HepG2 (cell line): ENCODE data around the gene CNTROB. TPM values are rescaled to one million over a fixed set of nuclear protein-coding genes. Genes with fewer than 3 reads are reported as not detected.

Source experiments
- ATAC-seq: fragments of 200-7000 bp; cut with Tn5 transposase; 3 replicates; pipeline ENCODE4 v1.9.1; 2020; ENCODE audit warnings: mild to moderate bottlenecking, moderate library complexity
- BruUV-seq: library from RNA; stranded (reverse); fragments of 400-500 nt; replicated peaks from 2 replicates; lab custom pipeline; 2021; lab: Mats Ljungman, UMichigan
- CTCF ChIA-PET: fragments of 300-600 bp; formaldehyde crosslinking; extraction: SDS; loops from one replicate; lab custom pipeline; 2021; ENCODE audit warnings: low total read pairs, inconsistent platforms, low intra/inter-chr PET ratio; lab: Yijun Ruan, JAX
- POLR2A ChIA-PET: fragments of 350-600 bp; sonication (Branson Sonifier 250); formaldehyde crosslinking; loops from one replicate; lab custom pipeline; 2020; ENCODE audit warnings: antibody characterized with exemption, inconsistent platforms; lab: Yijun Ruan, JAX
- DNase-seq: peaks from one replicate; pipeline ENCODE4 v3.0.0-alpha.2; 2015; ENCODE audit warnings: low spot score
- FAIRE-seq: peaks from 3 replicates; lab custom pipeline; 2011; peaks lifted over from hg19 to GRCh38; lab: Jason Lieb, UNC
- H2AFZ ChIP-seq: one replicate; pipeline ENCODE4 v1.6.1; 2011; ENCODE audit warnings: low read length, inconsistent platforms
- H3K27ac ChIP-seq: fragments of 300-600 bp; 3 replicates; pipeline ENCODE4 v1.8.0; 2011; ENCODE audit warnings: mixed run types, mild to moderate bottlenecking, mixed read lengths, low read length, inconsistent platforms; ENCODE audit not compliant: insufficient read depth; ENCODE audit errors: extremely low read length
- H3K27me3 ChIP-seq, 2 experiments: fragments of 200-600 bp in 1 of 2; 2 replicates in 1 of 2; 3 replicates in 1 of 2; pipeline versions ENCODE4 v1.6.0 to v1.8.0; 2011; ENCODE audit warnings: low read length in 2 of 2, mild to moderate bottlenecking in 2 of 2, moderate library complexity in 2 of 2, inconsistent platforms in 1 of 2; ENCODE audit not compliant: insufficient read depth in 2 of 2, control insufficient read depth in 1 of 2
- H3K36me3 ChIP-seq, 2 experiments: fragments of 200-600 bp in 1 of 2; replicated peaks in 1 of 2; 2 replicates in 1 of 2; 3 replicates in 1 of 2; pipeline versions ENCODE4 v1.5.1 to v1.8.0; 2011; ENCODE audit warnings: low read length in 2 of 2, inconsistent platforms in 1 of 2; ENCODE audit not compliant: insufficient read depth in 2 of 2, control insufficient read depth in 1 of 2
- H3K4me1 ChIP-seq: 2 replicates; pipeline ENCODE4 v1.5.1; 2012; ENCODE audit warnings: low read length, inconsistent platforms; ENCODE audit not compliant: insufficient read depth
- H3K4me2 ChIP-seq: 2 replicates; pipeline ENCODE4 v1.6.0; 2011; ENCODE audit warnings: low read depth, low read length, inconsistent platforms
- H3K4me3 ChIP-seq, 3 experiments: fragments of 200-600 bp in 1 of 3; sonication (generic), shearing (Covaris generic) in 1 of 3; replicated peaks in 1 of 3; 2 replicates each; pipeline ENCODE4 v1.5.1; 2011 to 2016; ENCODE audit warnings: low read length in 3 of 3, inconsistent platforms in 2 of 3, low read depth in 2 of 3, mild to moderate bottlenecking in 2 of 3, control low read depth in 1 of 3, mixed read lengths in 1 of 3; ENCODE audit not compliant: insufficient read depth in 1 of 3
- H3K79me2 ChIP-seq: one replicate; pipeline ENCODE4 v1.6.1; 2011; ENCODE audit warnings: low read length, inconsistent platforms; ENCODE audit not compliant: insufficient read depth
- H3K9ac ChIP-seq: 2 replicates; pipeline ENCODE4 v1.6.0; 2011; ENCODE audit warnings: mild to moderate bottlenecking, low read depth, low read length, inconsistent platforms; ENCODE audit not compliant: insufficient read depth
- H3K9me3 ChIP-seq: 2 replicates; pipeline ENCODE4 v1.5.1; 2012; ENCODE audit warnings: mild to moderate bottlenecking, low read length
- H4K20me1 ChIP-seq: 2 replicates; pipeline ENCODE4 v1.6.0; 2011; ENCODE audit warnings: inconsistent platforms, mild to moderate bottlenecking, low read length, moderate library complexity; ENCODE audit not compliant: insufficient read depth
- ATF7 ChIP-seq, 2 experiments: fragments of 450-650 bp in 1 of 2; sonication (generic) in 1 of 2; formaldehyde crosslinking in 1 of 2; IDR thresholded peaks; 2 replicates each; pipeline versions ENCODE4 v1.4.0 to v1.6.1; 2016 to 2020; ENCODE audit warnings: antibody characterized with exemption in 1 of 2, mild to moderate bottlenecking in 1 of 2, missing genetic modification reagents in 1 of 2
- BORCS8-MEF2B ChIP-seq: sonication (generic); formaldehyde crosslinking; IDR thresholded peaks from 2 replicates; pipeline ENCODE4 v1.8.0; 2022; ENCODE audit warnings: mild to moderate bottlenecking, missing genetic modification reagents
- CREB1 ChIP-seq, 2 experiments: fragments of 450-650 bp in 1 of 2; IDR thresholded peaks; 2 replicates each; pipeline ENCODE4 v1.6.1; 2016 to 2017; ENCODE audit warnings: control low read depth in 1 of 2, mild to moderate bottlenecking in 1 of 2, missing compliant biosample characterization in 1 of 2, missing genetic modification characterization in 1 of 2
- ELF4 ChIP-seq: sonication (generic); formaldehyde crosslinking; IDR thresholded peaks from 2 replicates; pipeline ENCODE4 v1.5.0; 2020; ENCODE audit warnings: missing genetic modification reagents, mild to moderate bottlenecking, moderate library complexity, borderline replicate concordance
- HOXA9 ChIP-seq: sonication (generic); formaldehyde crosslinking; IDR thresholded peaks from 2 replicates; pipeline ENCODE4 v1.8.1; 2022; ENCODE audit warnings: missing genetic modification reagents, mild to moderate bottlenecking, moderate library complexity, borderline replicate concordance
- ONECUT2 ChIP-seq: sonication (generic); formaldehyde crosslinking; IDR thresholded peaks from 2 replicates; pipeline ENCODE4 v1.4.0; 2020; ENCODE audit warnings: missing genetic modification reagents
- PITX1 ChIP-seq: sonication (generic); formaldehyde crosslinking; IDR thresholded peaks from 2 replicates; pipeline ENCODE4 v1.5.1; 2020; ENCODE audit warnings: mild to moderate bottlenecking, missing genetic modification reagents
- RBM22 ChIP-seq: fragments of 200-400 bp; formaldehyde crosslinking; optimal IDR thresholded peaks from 2 replicates; pipeline ENCODE3; 2017; ENCODE audit warnings: mild to moderate bottlenecking, low read length, moderate library complexity
- SMAD9 ChIP-seq: sonication (generic); formaldehyde crosslinking; IDR thresholded peaks from 2 replicates; pipeline ENCODE4 v1.5.1; 2020; ENCODE audit warnings: mild to moderate bottlenecking, missing genetic modification reagents
- SNAPC5 ChIP-seq: sonication (generic); formaldehyde crosslinking; IDR thresholded peaks from 2 replicates; pipeline ENCODE4 v1.8.1; 2023; ENCODE audit warnings: mild to moderate bottlenecking, missing genetic modification reagents, borderline replicate concordance
- SP1 ChIP-seq, 2 experiments: fragments of 450-650 bp in 1 of 2; sonication (generic) in 1 of 2; formaldehyde crosslinking in 1 of 2; IDR thresholded peaks; 2 replicates each; pipeline versions ENCODE4 v1.4.0 to v1.6.1; 2016 to 2020; ENCODE audit warnings: missing genetic modification reagents in 1 of 2
- THYN1 ChIP-seq: sonication (generic); formaldehyde crosslinking; IDR thresholded peaks from 2 replicates; pipeline ENCODE4 v1.8.1; 2023; ENCODE audit warnings: low read depth, mild to moderate bottlenecking, moderate library complexity, missing genetic modification reagents, borderline replicate concordance
- ZBTB2 ChIP-seq: sonication (generic); formaldehyde crosslinking; IDR thresholded peaks from 2 replicates; pipeline ENCODE4 v1.8.0; 2022; ENCODE audit warnings: low read depth, missing genetic modification reagents
- ZC3H4 ChIP-seq: sonication (generic); formaldehyde crosslinking; IDR thresholded peaks from 2 replicates; pipeline ENCODE4 v1.4.0; 2020; ENCODE audit warnings: missing genetic modification reagents, borderline replicate concordance
- ZNF446 ChIP-seq: sonication (generic); formaldehyde crosslinking; IDR thresholded peaks from 2 replicates; pipeline ENCODE4 v1.5.0; 2020; ENCODE audit warnings: mild to moderate bottlenecking, missing genetic modification reagents
- ZNF615 ChIP-seq: sonication (generic); formaldehyde crosslinking; IDR thresholded peaks from 2 replicates; pipeline ENCODE4 v1.5.0; 2020; ENCODE audit warnings: mild to moderate bottlenecking, missing genetic modification reagents, borderline replicate concordance
- WGBS: methylation state at CpG from one replicate; pipeline ENCODE4 v1.1.6; 2017; ENCODE audit warnings: low lambda C conversion rate; 5-methylcytosine and 5-hydroxymethylcytosine counted together
- in situ Hi-C: cut with HindIII; loops from 2 replicates; pipeline ENCODE4 v1.10.0; 2017; ENCODE audit warnings: low pct_unique_long_range_greater_than_20kb; ENCODE audit not compliant: extremely low pct_ligation_motif_present
- intact Hi-C: fragments of 100-400 bp; cut with micrococcal nuclease; formaldehyde crosslinking; loops from one replicate; pipeline ENCODE4 v1.10.0; 2022; ENCODE audit not compliant: unreplicated experiment
- polyA plus RNA-seq, 8 experiments: library from polyadenylated mRNA; depleted of rRNA in 3 of 8; stranded (reverse) in 7 of 8; unstranded in 1 of 8; fragments of >200 nt; fragmentation: Illumina TruSeq in 4 of 8; extraction: Trizol in 4 of 8; gene quantifications; 2 replicates each; pipeline versions ENCODE4 v1.2.1 to v1.2.3, GENCODE V29; 2011 to 2016; ENCODE audit warnings: low read depth in 4 of 8, missing spikeins in 1 of 8, mixed read lengths in 1 of 8; ENCODE audit not compliant: insufficient read depth in 1 of 8
- total RNA-seq, 5 experiments: library from RNA; depleted of rRNA; stranded (reverse); fragments of >200 nt; fragmentation: Illumina TruSeq; extraction: Trizol; gene quantifications; 2 replicates each; pipeline ENCODE4 v1.2.3, GENCODE V29; 2016; ENCODE audit warnings: low read depth in 1 of 5

CNTROB gene
- total and polyA plus RNA-seq, 2 of the 13 experiments (the other 11 are each of a cell fraction or from before 2014, with no cell fraction given) = 21.2 to 24.1 TPM

GRCh38 chr17:7987112-7987893 is 55.3 kb downstream of the CNTROB start:
- no peaks in the 10 kb centered on the region for H3K9me3 ChIP-seq
- FAIRE-seq = no peak
- H3K27me3 ChIP-seq = peaks cover 3 to 26% of the 10 kb centered on the region in 2 experiments
- 35% methylated on average over 12 of the region's 12 CpGs for WGBS
- POLR2A ChIA-PET = no interaction called here
- no peak overlapping the region for H2AFZ ChIP-seq
- no peak overlapping the region for H3K4me2 ChIP-seq
- TF ChIP-seq ZBTB2 (CRISPR knock-in tag) = no peak
- TF ChIP-seq SNAPC5 = no peak
- TF ChIP-seq SMAD9 (CRISPR knock-in tag) = no peak
- TF ChIP-seq ZC3H4 = no peak
- TF ChIP-seq ATF7 (IDR thresholded peaks at IDR 0.05) = peak; percentile 92
- no peak for TF ChIP-seq ATF7 (CRISPR knock-in tag; IDR thresholded peaks at IDR 0.05)
- no peak for TF ChIP-seq ELF4 (CRISPR knock-in tag)
- TF ChIP-seq SP1 (IDR thresholded peaks at IDR 0.05) = no peak
- no peak for TF ChIP-seq SP1 (CRISPR knock-in tag; IDR thresholded peaks at IDR 0.05)
- TF ChIP-seq RBM22 = no peak
- peak; percentile 97 for TF ChIP-seq CREB1 (IDR thresholded peaks at IDR 0.05)
- no peak for TF ChIP-seq CREB1 (CRISPR knock-in tag; IDR thresholded peaks at IDR 0.05)
- no peak for TF ChIP-seq ZNF615
- no peak for TF ChIP-seq ONECUT2 (CRISPR knock-in tag)
- TF ChIP-seq BORCS8-MEF2B (CRISPR knock-in tag) = no peak
- TF ChIP-seq HOXA9 = no peak
- no peak for TF ChIP-seq ZNF446 (CRISPR knock-in tag)
- TF ChIP-seq THYN1 (CRISPR knock-in tag) = no peak
- TF ChIP-seq PITX1 = no peak
- in situ Hi-C loops = loop anchor here (5.0 kb wide), 1 partner anchor 75 kb away; no protein-coding TSS in a partner anchor
- no TSS peak for BruUV-seq
- no peak for DNase-seq
- H3K36me3 ChIP-seq = no peaks in the 10 kb centered on the region
- ATAC-seq = no peak
- no peaks in the 10 kb centered on the region for H4K20me1 ChIP-seq
- H3K4me3 ChIP-seq = no peak overlapping the region
- no peaks in the 10 kb centered on the region for H3K79me2 ChIP-seq
- peaks cover 11% of the 10 kb centered on the region for H3K4me1 ChIP-seq
- no peak overlapping the region for H3K9ac ChIP-seq
- no peak overlapping the region for H3K27ac ChIP-seq
- CTCF ChIA-PET = no interaction called here
- intact Hi-C loops = loop anchor here (5.0 kb wide), 2 partner anchors 55 to 125 kb away; partner anchors contain the start of genes CNTROB and TRAPPC1
